Mucosa of gallbladder (tissue), 1 donor: Measurements from ENCODE around the gene HOXB5. TPM values are rescaled to one million over a fixed set of nuclear protein-coding genes. Genes with fewer than 3 reads are reported as not detected.

Experiments used
- DNase-seq: peaks from one replicate; pipeline ENCODE4 v3.0.0-alpha.2; 2020; ENCODE audit warnings: low spot score
- total RNA-seq: library from RNA; stranded (reverse); gene quantifications from one replicate; pipeline ENCODE4 v1.2.1, GENCODE V29; 2021
- donor health status: DM: no; HTN: no; CAD: no.

Gene HOXB5
- total RNA-seq, 1 donor from 2014 or later = 0.49 TPM

GRCh38 chr17:48629411-48629759, 35.8 kb upstream of the HOXB5 start:
- no peak for DNase-seq

- no peak for DNase-seq
These were observed 35.3 kb upstream of the HOXB5 start for GRCh38 chr17:48628649-48629410.

- DNase-seq = no peak
These were observed 34.3 kb upstream of the HOXB5 start for GRCh38 chr17:48627623-48628521.

- DNase-seq = no peak
These were observed 33.6 kb upstream of the HOXB5 start for GRCh38 chr17:48627118-48627597.

- DNase-seq = no peak
These were observed 32.9 kb upstream of the HOXB5 start, which contains the start of gene HOXB9 for GRCh38 chr17:48626245-48627117. TSS of gene HOXB9 (minus strand) at chr17:48626358. CDS start at chr17:48626269, 89 bp downstream.

GRCh38 chr17:48625495-48626244, 32.1 kb upstream of the HOXB5 start:
- no peak for DNase-seq

- DNase-seq = no peak
These were observed 31.2 kb upstream of the HOXB5 start for GRCh38 chr17:48624544-48625494.

GRCh38 chr17:48624118-48624517, 30.5 kb upstream of the HOXB5 start:
- no peak for DNase-seq

GRCh38 chr17:48623583-48623982, 30.0 kb upstream of the HOXB5 start:
- no peak for DNase-seq

- DNase-seq = no peak
These were observed 29.3 kb upstream of the HOXB5 start for GRCh38 chr17:48622857-48623256.

- DNase-seq = no peak
These were observed 28.1 kb upstream of the HOXB5 start for GRCh38 chr17:48621410-48622392.

- no peak for DNase-seq
These were observed 27.0 kb upstream of the HOXB5 start for GRCh38 chr17:48620461-48621139.

- no peak for DNase-seq
These were observed 26.4 kb upstream of the HOXB5 start for GRCh38 chr17:48619826-48620449.

- peak; percentile 89 for DNase-seq
These were observed 24.8 kb upstream of the HOXB5 start for GRCh38 chr17:48618256-48618896.

- DNase-seq = no peak
These were observed 24.1 kb upstream of the HOXB5 start for GRCh38 chr17:48617471-48618255.
